Measurements from ENCODE around the gene CHRDL2. TPM values are rescaled to one million over a fixed set of nuclear protein-coding genes. Genes with fewer than 3 reads are reported as not detected.

Gene CHRDL2
- total RNA-seq, 4 donors from 2014 or later = 0.28 to 0.96 TPM; not detected in 2

- no peak for TF ChIP-seq CTCF (IDR thresholded peaks at IDR 0.05)
- no peak for DNase-seq (ENCODE audit: low spot score)
- peak; percentile 57 for ATAC-seq (ENCODE audit: low FRiP score)
Observed at GRCh38 chr11:74650498-74650897, 80.7 kb downstream of the CHRDL2 start.

DNA sequence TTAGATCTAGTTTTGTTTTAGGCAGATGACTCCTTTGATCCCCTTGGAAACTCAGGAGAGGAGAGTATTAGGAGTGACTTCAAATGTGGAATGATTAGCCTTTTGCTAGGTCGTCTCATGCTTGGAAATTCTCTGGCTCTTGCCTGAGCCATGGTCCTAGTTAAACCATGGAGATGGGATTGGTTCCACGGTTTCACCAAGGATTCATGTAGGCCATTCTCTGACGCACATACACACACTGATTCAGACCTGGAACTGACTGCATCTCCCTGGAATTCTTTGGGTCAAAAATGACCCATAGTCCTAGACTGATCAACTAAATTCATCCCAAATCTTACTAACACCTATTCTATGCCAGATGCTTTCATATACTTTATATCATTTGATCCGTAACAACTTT lies 82.3 kb downstream of the CHRDL2 start:
- no peak for ATAC-seq (ENCODE audit: low FRiP score)
- no peak for DNase-seq (ENCODE audit: low spot score)
- no peak for TF ChIP-seq CTCF (IDR thresholded peaks at IDR 0.05)

- TF ChIP-seq CTCF (IDR thresholded peaks at IDR 0.05) = no peak
- ATAC-seq (ENCODE audit: low FRiP score) (no peak), DNase-seq (ENCODE audit: low spot score) (no peak)
Observed at GRCh38 chr11:74647831-74648230, 83.4 kb downstream of the CHRDL2 start.

- no peak for DNase-seq (ENCODE audit: low spot score)
- no peak for ATAC-seq (ENCODE audit: low FRiP score)
- no peak for TF ChIP-seq CTCF (IDR thresholded peaks at IDR 0.05)
Observed at GRCh38 chr11:74647404-74647803, 83.8 kb downstream of the CHRDL2 start.

- DNase-seq (ENCODE audit: low spot score) (no peak), ATAC-seq (ENCODE audit: low FRiP score) (no peak)
- no peak for TF ChIP-seq CTCF (IDR thresholded peaks at IDR 0.05)
Observed at GRCh38 chr11:74646954-74647353, 84.3 kb downstream of the CHRDL2 start.

Small RNAs within 50 kb of the gene (small RNA-seq; reads per million reads assigned to genes)
- not detected for gene MIR4696
- not detected for gene RANP3
- not detected for gene RN7SKP297

Other genes with a start within 250 kb of the CHRDL2 start
- gene LIPT2, start 237.7 kb downstream of the CHRDL2 start, total RNA-seq = 1 to 10 TPM; 2.2 to 4.7 (median 3.4) TPM
- gene POLD3, start 138.8 kb downstream of the CHRDL2 start, total RNA-seq = 10 to 100 TPM in 3 of 4 donors, 1 to 10 TPM in 1; 9.7 to 17.5 (median 12.1) TPM
- gene RNF169, start 17.4 kb upstream of the CHRDL2 start, total RNA-seq = 10 to 100 TPM; 15.2 to 27.3 (median 20.4) TPM
- 10 to 100 TPM in 3 of 4 donors, 1 to 10 TPM in 1; 7.4 to 18.6 (median 14.5) TPM for gene XRRA1, start 217.7 kb upstream of the CHRDL2 start, total RNA-seq
- 100 to 1,000 TPM in 1 of 4 donors, 10 to 100 TPM in 3; 33.3 to 104 (median 47.0) TPM for gene SPCS2, start 217.8 kb upstream of the CHRDL2 start, total RNA-seq